TTC549 (cell line): ENCODE measurements around the gene SNX17.
"Not testable (repeated sequence)": the region's sequence is repeated elsewhere in the genome, so short reads cannot be mapped to it uniquely, and the experiment has no call there.

Experiments used
- FAIRE-seq: peaks from 2 replicates; lab custom pipeline; 2012; peaks lifted over from hg19 to GRCh38; lab: Jason Lieb, UNC

Gene SNX17

GRCh38 chr2:27370026-27370815, at the start of gene SNX17, which contains the start of gene EIF2B4:
Gene SNX17, plus strand, starts transcription at chr2:27370616. Its CDS starts 128 bp downstream, at chr2:27370744.
Gene EIF2B4, minus strand, starts transcription at chr2:27370338. Its CDS starts 24 bp downstream, at chr2:27370314.
- peak; percentile 92 for FAIRE-seq

DNA sequence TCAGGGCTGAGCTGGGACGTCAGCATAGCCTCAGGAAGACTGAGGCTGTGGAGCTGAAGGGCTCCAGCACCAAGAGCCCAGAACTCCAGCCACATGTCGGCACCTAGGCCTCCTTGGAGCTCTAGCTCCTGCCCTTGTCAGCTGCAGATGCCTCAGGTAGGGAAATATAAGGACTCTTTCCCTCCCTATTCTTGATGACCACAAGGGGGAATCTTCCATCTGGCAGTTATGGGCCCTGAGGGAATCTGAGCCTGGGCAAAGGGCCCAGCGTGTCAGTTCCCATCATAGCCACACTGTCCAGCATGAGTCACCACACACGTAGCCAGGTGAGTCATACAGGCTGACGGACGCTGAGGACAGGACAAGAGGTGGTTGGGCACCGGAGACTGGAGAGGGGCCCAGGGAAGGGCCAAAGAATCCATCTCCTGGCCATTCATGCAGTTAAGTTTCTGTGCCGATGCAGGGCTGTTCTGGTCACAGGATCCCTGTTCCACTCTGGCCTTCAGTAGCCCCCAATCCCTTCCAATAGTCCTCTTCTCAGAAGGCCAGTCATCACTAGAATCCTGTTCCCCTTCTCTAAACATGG, 49.4 kb upstream of the SNX17 start:
- FAIRE-seq: no peak

- no peak for FAIRE-seq
Observed at GRCh38 chr2:27322301-27322765, 48.1 kb upstream of the SNX17 start.

DNA sequence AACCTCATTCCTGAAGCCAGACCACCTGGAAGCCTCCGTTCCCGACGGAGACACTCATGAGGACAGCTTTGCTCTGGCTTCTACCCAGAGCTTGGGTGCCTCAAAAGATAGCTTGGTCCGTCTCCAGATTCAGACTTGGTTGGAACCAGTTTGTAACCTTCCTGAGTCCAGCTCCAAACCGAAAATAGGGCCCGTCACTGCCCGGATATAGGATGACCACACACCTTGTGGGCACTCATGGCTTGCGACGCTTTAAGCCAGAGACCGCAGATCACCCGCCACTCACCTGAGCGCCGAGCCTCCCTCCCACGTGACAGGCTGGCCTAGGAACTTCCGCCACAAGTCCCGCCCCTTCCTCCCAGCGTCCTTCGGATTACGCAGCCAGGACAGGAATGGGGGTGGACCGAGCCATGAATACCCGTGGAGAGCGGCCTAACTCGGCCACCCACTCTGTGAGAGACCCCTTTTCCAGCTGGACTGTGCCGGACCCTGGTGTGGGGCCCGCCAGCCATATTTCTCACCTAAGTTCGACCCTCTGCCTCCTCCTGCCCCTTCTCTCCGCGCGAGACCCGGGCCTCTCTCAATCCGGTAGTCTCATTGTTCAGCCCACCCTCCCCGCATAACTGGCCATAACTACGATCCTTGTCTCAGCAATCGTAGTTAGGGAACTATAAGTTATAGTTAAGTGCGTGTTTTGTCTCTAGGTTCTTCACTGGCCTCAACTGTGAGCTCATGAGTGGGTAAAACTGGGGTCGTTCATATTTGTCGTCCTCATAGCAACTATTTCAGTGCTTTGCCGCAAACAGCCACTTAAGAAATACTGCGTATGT, 47.4 kb upstream of the SNX17 start, which contains the start of gene MPV17:
TSS of gene MPV17 (minus strand) at position 332 of the 830 bp plus-strand sequence. CDS start 580 bp downstream, outside the sequence.
- no peak for FAIRE-seq

- no peak for FAIRE-seq
Observed at GRCh38 chr2:27323596-27324285, 46.7 kb upstream of the SNX17 start.

DNA sequence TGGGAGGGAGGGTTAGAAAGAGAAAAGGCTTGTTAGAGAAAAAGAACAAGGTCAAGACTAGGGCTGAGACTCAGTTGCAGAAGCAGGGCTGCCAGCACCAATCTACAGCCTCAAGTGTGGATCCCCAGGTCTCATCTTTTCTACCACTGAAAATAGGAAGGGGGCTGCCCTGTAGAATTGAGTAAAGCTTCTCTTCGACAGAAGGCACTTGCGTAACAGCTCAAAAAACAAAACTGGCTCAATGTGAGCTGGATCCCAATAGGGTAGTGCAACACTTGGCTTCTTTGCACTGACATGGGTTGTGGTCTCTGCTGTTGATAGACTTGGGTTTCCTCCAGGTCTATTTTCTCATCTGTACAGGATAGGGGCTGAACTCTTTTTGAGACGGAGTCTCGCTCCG, 45.7 kb upstream of the SNX17 start:
- FAIRE-seq: no peak

DNA sequence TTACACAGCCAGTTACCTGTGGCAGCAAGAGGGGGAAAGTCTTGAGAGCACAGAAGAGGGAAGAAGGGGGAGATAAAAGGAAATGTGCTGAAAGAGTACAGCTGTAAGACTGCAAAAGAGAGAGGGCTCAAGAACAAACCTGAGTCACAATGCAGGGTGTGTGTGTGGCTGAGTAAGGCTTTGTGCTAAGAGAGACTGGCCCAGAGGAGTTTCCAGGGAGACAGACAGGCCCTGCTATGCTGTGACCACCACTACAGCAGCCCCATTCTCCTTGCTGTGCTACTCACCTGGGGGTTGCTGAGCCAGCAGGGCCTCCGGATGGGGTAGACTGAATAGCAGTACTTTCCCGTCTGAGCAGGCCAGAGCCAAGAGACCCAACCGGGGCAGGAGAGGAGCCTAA, 35.1 kb upstream of the SNX17 start:
- no peak for FAIRE-seq

DNA sequence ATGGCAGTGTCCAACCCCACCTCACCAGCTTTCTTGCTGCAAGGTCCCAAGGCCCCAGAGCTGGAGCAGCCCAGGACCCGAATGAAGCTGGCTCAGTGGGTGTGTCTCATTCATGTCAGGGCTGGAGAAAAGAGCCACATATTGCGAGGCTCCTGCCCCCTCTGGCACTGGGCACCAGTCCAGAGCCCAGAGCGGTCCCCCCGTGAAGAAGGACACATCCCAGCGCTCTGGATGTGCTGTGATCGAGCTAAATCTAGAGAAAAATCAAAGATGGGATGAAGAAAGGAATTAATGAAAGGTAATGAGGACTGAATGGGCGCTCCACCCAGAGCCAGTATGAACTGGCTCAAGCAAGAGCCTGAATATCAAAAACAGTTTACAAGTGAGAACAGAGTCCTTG, 34.2 kb upstream of the SNX17 start:
- FAIRE-seq: no peak

DNA sequence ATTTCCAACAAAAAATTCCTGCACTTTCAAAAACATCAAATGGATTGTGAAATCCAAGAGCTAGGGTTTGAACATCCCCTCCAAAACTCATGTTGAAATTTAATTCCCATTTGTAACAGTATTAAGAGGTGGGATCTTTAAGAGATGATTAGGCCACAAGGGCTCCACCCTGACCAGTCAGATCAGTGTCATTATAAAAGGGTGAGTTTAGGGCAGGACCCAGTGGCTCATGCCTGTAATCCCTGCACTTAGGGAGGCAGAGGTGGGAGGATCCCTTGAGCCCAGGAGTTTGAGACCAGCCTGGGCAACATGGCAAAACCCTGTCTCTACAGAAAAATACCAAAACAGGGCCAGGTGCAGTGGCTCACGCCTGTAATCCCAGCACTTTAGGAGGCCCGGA, 22.8 kb upstream of the SNX17 start:
- FAIRE-seq: no peak

DNA sequence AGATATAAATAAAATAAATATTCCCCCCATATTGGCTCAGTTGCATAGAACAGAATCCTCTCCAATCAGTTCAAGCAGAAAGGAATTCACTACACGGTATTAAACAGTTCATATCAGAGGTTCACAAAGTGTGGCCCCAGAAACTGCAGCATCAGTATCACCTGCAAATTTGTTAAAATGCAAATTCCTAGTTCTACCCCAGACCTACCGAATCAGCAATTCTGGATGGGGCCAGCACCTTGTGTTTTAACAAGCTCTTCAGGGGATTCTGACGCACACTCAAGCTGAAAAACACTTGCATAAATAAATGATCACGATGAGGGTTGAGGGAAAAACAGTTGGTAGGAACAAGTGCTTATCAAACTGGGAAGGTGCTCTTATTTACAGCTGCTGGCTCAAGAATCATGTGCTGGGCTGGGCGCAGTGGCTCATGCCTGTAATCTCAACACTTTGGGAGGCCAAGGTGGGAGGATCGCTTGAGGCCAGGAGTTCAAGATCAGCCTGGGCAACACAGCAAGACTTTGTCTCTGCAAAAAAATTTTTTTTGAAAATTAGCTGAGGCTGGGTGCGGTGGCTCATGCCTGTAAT, 20.2 kb upstream of the SNX17 start:
- no peak for FAIRE-seq

GRCh38 chr2:27351802-27352598, 18.4 kb upstream of the SNX17 start:
- no peak for FAIRE-seq

- not testable (repeated sequence) for FAIRE-seq
Observed at GRCh38 chr2:27353386-27353761, 17.0 kb upstream of the SNX17 start.

GRCh38 chr2:27353762-27354596, 16.4 kb upstream of the SNX17 start:
- no peak for FAIRE-seq

DNA sequence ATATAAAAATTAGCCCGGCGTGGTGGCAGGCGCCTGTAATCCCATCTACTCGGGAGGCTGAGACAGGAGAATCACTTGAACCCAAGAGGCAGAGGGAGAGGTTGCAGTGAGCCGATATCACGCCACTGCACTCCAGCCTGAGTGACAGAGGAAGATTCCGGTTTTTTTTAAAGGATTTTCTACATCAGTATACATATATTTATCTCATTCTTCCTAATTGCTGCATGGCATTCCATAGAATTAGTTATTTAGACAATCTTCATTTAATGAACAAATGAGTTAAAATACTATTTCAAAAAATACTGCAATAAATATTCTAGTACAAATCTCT, 15.9 kb upstream of the SNX17 start:
- FAIRE-seq: no peak

GRCh38 chr2:27356056-27356381, 14.4 kb upstream of the SNX17 start:
- FAIRE-seq: no peak

DNA sequence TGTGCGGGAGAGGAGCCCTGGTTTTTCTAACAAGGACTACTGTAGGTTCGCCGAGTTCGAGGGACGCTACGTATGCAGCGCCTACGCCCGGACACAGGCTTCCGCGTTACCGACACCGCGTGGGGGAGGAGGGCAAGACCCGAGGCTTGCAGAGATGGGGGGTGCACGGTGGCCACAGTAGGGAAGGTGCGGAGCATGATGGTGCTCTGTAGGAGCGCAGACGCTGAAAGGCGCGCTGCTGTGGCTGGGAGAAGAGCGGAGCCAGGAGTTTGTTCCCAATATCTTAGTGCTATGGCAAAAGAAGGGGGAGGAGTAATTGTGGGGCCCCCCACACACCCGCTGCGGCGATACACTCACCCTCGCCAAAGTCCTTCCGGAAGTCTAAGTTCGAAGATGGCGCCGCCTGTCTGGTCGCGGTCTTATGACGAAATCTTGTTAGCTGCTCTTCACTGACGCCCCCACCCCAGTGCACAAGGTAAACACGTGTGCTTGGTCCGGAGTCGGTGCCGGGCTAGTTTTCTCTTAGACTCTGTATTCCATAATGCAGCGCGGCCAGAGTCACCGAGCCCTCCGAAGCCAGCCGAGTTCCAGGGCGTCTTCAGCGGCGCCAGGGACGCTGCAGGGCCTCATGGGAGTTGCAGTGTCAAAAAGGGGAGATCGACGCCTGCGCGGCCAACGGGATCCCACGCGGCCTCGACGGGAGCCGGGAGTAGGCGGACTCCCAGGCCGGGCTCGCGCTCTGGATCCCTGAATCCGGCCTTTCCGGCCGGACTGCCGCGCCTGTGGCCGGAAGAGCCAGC, 13.8 kb upstream of the SNX17 start, which contains the start of gene GTF3C2:
TSS of gene GTF3C2 (minus strand) at position 383 of the 800 bp plus-strand sequence. CDS start 13,210 bp downstream, outside the sequence.
- FAIRE-seq: peak; percentile 96

- FAIRE-seq: no peak
Observed at GRCh38 chr2:27362678-27363420, 7.6 kb upstream of the SNX17 start.

DNA sequence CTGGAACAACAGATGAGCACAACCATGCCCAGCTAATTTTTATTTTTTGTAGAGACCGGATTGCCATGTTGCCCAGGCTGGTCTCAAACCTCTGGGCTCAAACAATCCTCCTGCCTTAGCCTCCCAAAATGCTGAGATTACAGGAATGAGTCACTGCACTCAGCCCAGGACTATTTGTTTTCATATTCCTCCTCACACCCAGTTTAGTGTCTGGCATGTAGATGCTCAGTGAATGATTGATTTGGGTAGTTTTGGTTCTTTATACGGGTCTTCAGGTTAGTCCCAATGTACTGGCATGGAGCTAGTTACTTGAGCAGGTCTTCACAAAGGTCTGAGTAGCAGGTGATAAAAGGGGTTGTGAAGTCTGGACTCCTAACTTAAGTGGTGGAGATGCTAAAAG, 6.5 kb upstream of the SNX17 start:
- FAIRE-seq: no peak
